HepG2 (cell line): ENCODE results near the gene ABCF1. TPM values are rescaled to one million over a fixed set of nuclear protein-coding genes. Genes with fewer than 3 reads are reported as not detected.

Source experiments
- AGO1 ChIP-seq: fragments of 200-400 bp; formaldehyde crosslinking; IDR thresholded peaks from 2 replicates; pipeline ENCODE4 v1.6.1; 2017; ENCODE audit warnings: mild to moderate bottlenecking, low read depth, low read length, moderate library complexity; ENCODE audit not compliant: poor library complexity, severe bottlenecking
- ATAD3A ChIP-seq: sonication (generic); formaldehyde crosslinking; IDR thresholded peaks from 2 replicates; pipeline ENCODE4 v1.4.0; 2020; ENCODE audit warnings: missing genetic modification reagents
- DMAP1 ChIP-seq: IDR thresholded peaks from 2 replicates; pipeline ENCODE4 v1.6.1; 2016
- EHMT2 ChIP-seq: fragments of 200-600 bp; sonication (generic); IDR thresholded peaks from 2 replicates; pipeline ENCODE4 v1.7.0; 2017; ENCODE audit warnings: antibody characterized with exemption, low read depth, low read length, borderline replicate concordance
- FOXP1 ChIP-seq, 2 experiments: fragments of 450-650 bp in 1 of 2; IDR thresholded peaks; 2 replicates each; pipeline ENCODE4 v1.6.1; 2017 to 2018; ENCODE audit warnings: antibody characterized with exemption in 1 of 2
- MXI1 ChIP-seq: IDR thresholded peaks from 3 replicates; pipeline ENCODE4 v1.6.1; 2012; ENCODE audit warnings: low read depth, low read length, inconsistent platforms, borderline replicate concordance
- ZFAT ChIP-seq: sonication (generic); formaldehyde crosslinking; conservative IDR thresholded peaks from 2 replicates; pipeline ENCODE4 v1.8.1; 2023; ENCODE audit warnings: missing genetic modification reagents, inconsistent platforms
- ZNF253 ChIP-seq: sonication (generic); formaldehyde crosslinking; IDR thresholded peaks from 2 replicates; pipeline ENCODE4 v1.8.0; 2022; ENCODE audit warnings: mild to moderate bottlenecking, missing genetic modification reagents, borderline replicate concordance
- ZNF574 ChIP-seq: sonication (generic); formaldehyde crosslinking; IDR thresholded peaks from 2 replicates; pipeline ENCODE4 v1.4.0; 2020; ENCODE audit warnings: missing genetic modification reagents
- ZNF746 ChIP-seq: sonication (generic); formaldehyde crosslinking; IDR thresholded peaks from 2 replicates; pipeline ENCODE4 v1.8.0; 2022; ENCODE audit warnings: mild to moderate bottlenecking, missing genetic modification reagents
- ZNF883 ChIP-seq: sonication (generic); formaldehyde crosslinking; IDR thresholded peaks from 2 replicates; pipeline ENCODE4 v1.5.1; 2020; ENCODE audit warnings: mild to moderate bottlenecking, missing genetic modification reagents; ENCODE audit errors: not compliant biosample characterization
- polyA plus RNA-seq, 8 experiments: library from polyadenylated mRNA; depleted of rRNA in 3 of 8; stranded (reverse) in 7 of 8; unstranded in 1 of 8; fragments of >200 nt; fragmentation: Illumina TruSeq in 4 of 8; extraction: Trizol in 4 of 8; gene quantifications; 2 replicates each; pipeline versions ENCODE4 v1.2.1 to v1.2.3, GENCODE V29; 2011 to 2016; ENCODE audit warnings: low read depth in 4 of 8, missing spikeins in 1 of 8, mixed read lengths in 1 of 8; ENCODE audit not compliant: insufficient read depth in 1 of 8
- total RNA-seq, 5 experiments: library from RNA; depleted of rRNA; stranded (reverse); fragments of >200 nt; fragmentation: Illumina TruSeq; extraction: Trizol; gene quantifications; 2 replicates each; pipeline ENCODE4 v1.2.3, GENCODE V29; 2016; ENCODE audit warnings: low read depth in 1 of 5
- TF ChIP-seq, protein P1 (sequence below): sonication (generic); formaldehyde crosslinking; IDR thresholded peaks from 2 replicates; pipeline ENCODE4 v1.5.1; 2020; ENCODE audit warnings: missing genetic modification reagents, mild to moderate bottlenecking, borderline replicate concordance
- TF ChIP-seq, protein P2 (sequence below): sonication (generic); formaldehyde crosslinking; IDR thresholded peaks from 2 replicates; pipeline ENCODE4 v1.5.1; 2020; ENCODE audit warnings: mild to moderate bottlenecking, missing genetic modification reagents
- TF ChIP-seq, protein P3 (sequence below): IDR thresholded peaks from 2 replicates; pipeline ENCODE4 v1.6.1; 2012; ENCODE audit warnings: low read length, improper control_type of control experiment
- TF ChIP-seq, protein P4 (sequence below): sonication (generic); formaldehyde crosslinking; IDR thresholded peaks from 2 replicates; pipeline ENCODE4 v1.9.0; 2021; ENCODE audit warnings: missing genetic modification reagents, borderline replicate concordance

ABCF1 gene
- total and polyA plus RNA-seq, 2 of the 13 experiments (the other 11 are each of a cell fraction or from before 2014, with no cell fraction given): 25.4 to 98.9 TPM

DNA sequence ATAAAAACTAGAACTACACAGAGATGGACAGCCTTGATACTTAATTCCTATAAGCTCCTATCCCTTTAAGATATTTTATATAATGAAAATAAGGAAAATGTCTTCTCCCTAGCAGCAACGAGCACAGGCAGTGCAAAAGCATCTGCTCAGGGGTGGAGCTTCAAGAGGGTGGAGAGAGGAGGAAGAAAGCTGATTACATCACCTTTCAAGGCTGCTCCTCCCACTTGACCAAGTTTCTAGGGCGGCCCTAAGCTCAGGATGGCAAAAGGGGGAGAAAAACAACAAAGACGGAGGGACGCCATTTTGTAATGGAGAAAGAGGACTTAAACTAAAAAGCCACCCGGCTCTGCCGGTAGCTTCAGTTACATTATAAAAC lies 43.6 kb downstream of the ABCF1 start (continued):
- TF ChIP-seq, protein P1, sequence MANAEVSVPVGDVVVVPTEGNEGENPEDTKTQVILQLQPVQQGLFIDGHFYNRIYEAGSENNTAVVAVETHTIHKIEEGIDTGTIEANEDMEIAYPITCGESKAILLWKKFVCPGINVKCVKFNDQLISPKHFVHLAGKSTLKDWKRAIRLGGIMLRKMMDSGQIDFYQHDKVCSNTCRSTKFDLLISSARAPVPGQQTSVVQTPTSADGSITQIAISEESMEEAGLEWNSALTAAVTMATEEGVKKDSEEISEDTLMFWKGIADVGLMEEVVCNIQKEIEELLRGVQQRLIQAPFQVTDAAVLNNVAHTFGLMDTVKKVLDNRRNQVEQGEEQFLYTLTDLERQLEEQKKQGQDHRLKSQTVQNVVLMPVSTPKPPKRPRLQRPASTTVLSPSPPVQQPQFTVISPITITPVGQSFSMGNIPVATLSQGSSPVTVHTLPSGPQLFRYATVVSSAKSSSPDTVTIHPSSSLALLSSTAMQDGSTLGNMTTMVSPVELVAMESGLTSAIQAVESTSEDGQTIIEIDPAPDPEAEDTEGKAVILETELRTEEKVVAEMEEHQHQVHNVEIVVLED (CRISPR knock-in tag): peak; percentile 48; the same call in 1 of the 2 replicates
- TF ChIP-seq AGO1 (no peak), EHMT2 (no peak), ATAD3A (CRISPR knock-in tag) (no peak), ZNF574 (peak; percentile 70), FOXP1 (IDR thresholded peaks at IDR 0.05) (no peak), FOXP1 (CRISPR knock-in tag; IDR thresholded peaks at IDR 0.05) (no peak), DMAP1 (CRISPR knock-in tag) (peak; percentile 85; the same call in 1 of the 2 replicates), ZFAT (no peak), ZNF746 (CRISPR knock-in tag) (no peak), ZNF253 (CRISPR knock-in tag) (no peak), ZNF883 (no peak), MXI1 (peak; percentile 48; the same call in 1 of the 3 replicates)
- TF ChIP-seq, protein P2, sequence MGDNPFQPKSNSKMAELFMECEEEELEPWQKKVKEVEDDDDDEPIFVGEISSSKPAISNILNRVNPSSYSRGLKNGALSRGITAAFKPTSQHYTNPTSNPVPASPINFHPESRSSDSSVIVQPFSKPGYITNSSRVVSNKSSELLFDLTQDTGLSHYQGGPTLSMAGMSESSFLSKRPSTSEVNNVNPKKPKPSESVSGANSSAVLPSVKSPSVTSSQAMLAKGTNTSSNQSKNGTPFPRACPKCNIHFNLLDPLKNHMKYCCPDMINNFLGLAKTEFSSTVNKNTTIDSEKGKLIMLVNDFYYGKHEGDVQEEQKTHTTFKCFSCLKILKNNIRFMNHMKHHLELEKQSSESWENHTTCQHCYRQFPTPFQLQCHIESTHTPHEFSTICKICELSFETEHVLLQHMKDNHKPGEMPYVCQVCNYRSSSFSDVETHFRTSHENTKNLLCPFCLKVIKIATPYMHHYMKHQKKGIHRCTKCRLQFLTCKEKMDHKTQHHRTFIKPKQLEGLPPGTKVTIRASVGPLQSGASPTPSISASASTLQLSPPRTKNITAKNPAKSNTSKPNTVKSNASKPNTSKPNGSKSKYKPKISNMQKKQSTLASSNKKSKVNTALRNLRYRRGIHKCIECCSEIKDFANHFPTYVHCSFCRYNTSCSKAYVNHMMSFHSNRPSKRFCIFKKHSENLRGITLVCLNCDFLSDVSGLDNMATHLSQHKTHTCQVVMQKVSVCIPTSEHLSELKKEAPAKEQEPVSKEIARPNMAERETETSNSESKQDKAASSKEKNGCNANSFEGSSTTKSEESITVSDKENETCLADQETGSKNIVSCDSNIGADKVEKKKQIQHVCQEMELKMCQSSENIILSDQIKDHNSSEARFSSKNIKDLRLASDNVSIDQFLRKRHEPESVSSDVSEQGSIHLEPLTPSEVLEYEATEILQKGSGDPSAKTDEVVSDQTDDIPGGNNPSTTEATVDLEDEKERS (CRISPR knock-in tag): peak; percentile 86; the same call in 1 of the 2 replicates
- TF ChIP-seq, protein P3, sequence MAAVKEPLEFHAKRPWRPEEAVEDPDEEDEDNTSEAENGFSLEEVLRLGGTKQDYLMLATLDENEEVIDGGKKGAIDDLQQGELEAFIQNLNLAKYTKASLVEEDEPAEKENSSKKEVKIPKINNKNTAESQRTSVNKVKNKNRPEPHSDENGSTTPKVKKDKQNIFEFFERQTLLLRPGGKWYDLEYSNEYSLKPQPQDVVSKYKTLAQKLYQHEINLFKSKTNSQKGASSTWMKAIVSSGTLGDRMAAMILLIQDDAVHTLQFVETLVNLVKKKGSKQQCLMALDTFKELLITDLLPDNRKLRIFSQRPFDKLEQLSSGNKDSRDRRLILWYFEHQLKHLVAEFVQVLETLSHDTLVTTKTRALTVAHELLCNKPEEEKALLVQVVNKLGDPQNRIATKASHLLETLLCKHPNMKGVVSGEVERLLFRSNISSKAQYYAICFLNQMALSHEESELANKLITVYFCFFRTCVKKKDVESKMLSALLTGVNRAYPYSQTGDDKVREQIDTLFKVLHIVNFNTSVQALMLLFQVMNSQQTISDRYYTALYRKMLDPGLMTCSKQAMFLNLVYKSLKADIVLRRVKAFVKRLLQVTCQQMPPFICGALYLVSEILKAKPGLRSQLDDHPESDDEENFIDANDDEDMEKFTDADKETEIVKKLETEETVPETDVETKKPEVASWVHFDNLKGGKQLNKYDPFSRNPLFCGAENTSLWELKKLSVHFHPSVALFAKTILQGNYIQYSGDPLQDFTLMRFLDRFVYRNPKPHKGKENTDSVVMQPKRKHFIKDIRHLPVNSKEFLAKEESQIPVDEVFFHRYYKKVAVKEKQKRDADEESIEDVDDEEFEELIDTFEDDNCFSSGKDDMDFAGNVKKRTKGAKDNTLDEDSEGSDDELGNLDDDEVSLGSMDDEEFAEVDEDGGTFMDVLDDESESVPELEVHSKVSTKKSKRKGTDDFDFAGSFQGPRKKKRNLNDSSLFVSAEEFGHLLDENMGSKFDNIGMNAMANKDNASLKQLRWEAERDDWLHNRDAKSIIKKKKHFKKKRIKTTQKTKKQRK: no peak
- TF ChIP-seq, protein P4, sequence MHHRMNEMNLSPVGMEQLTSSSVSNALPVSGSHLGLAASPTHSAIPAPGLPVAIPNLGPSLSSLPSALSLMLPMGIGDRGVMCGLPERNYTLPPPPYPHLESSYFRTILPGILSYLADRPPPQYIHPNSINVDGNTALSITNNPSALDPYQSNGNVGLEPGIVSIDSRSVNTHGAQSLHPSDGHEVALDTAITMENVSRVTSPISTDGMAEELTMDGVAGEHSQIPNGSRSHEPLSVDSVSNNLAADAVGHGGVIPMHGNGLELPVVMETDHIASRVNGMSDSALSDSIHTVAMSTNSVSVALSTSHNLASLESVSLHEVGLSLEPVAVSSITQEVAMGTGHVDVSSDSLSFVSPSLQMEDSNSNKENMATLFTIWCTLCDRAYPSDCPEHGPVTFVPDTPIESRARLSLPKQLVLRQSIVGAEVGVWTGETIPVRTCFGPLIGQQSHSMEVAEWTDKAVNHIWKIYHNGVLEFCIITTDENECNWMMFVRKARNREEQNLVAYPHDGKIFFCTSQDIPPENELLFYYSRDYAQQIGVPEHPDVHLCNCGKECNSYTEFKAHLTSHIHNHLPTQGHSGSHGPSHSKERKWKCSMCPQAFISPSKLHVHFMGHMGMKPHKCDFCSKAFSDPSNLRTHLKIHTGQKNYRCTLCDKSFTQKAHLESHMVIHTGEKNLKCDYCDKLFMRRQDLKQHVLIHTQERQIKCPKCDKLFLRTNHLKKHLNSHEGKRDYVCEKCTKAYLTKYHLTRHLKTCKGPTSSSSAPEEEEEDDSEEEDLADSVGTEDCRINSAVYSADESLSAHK (CRISPR knock-in tag): no peak
